CD14-positive monocyte (primary cell): Measurements from ENCODE around the gene TNNT2. TPM values are rescaled to one million over a fixed set of nuclear protein-coding genes. Genes with fewer than 3 reads are reported as not detected.
A peak's percentile ranks its signal among the peaks of the same experiment; 100 is the strongest.

Experiments
- DNase-seq, 3 donors: peaks; one replicate each; pipeline ENCODE4 v3.0.0-alpha.2; 2011 to 2022
- H2AFZ ChIP-seq: 2 replicates; pipeline ENCODE4 v1.6.0; 2012; ENCODE audit warnings: mild to moderate bottlenecking, low read depth, low read length, inconsistent platforms; ENCODE audit not compliant: insufficient read depth, poor library complexity, severe bottlenecking
- H3K27ac ChIP-seq, 2 donors: 1 replicate in 1 of 2; 2 replicates in 1 of 2; pipeline ENCODE4 v1.5.1; 2012 to 2013; ENCODE audit warnings: low read length in 2 of 2, control low read depth in 1 of 2, inconsistent platforms in 1 of 2, low read depth in 1 of 2, mild to moderate bottlenecking in 1 of 2
- H3K27me3 ChIP-seq, 2 donors: one replicate each; pipeline versions ENCODE4 v1.6.0 to v1.6.1; 2011 to 2013; ENCODE audit warnings: low read length in 2 of 2; ENCODE audit not compliant: control insufficient read depth in 2 of 2, insufficient read depth in 2 of 2
- H3K36me3 ChIP-seq, 2 donors: replicated peaks in 1 of 2; 1 replicate in 1 of 2; 2 replicates in 1 of 2; pipeline versions ENCODE4 v1.5.1 to v1.6.1; 2012 to 2013; ENCODE audit warnings: low read length in 2 of 2, control low read depth in 1 of 2, inconsistent platforms in 1 of 2, mild to moderate bottlenecking in 1 of 2; ENCODE audit not compliant: insufficient read depth in 2 of 2, control insufficient read depth in 1 of 2
- H3K4me1 ChIP-seq, 2 donors: 1 replicate in 1 of 2; 2 replicates in 1 of 2; pipeline versions ENCODE4 v1.5.1 to v1.6.1; 2012 to 2013; ENCODE audit warnings: low read length in 2 of 2, control low read depth in 1 of 2, inconsistent platforms in 1 of 2, mild to moderate bottlenecking in 1 of 2, moderate library complexity in 1 of 2; ENCODE audit not compliant: insufficient read depth in 2 of 2, control insufficient read depth in 1 of 2
- H3K4me2 ChIP-seq: replicated peaks from 2 replicates; pipeline ENCODE3; 2012; ENCODE audit warnings: low read length, moderate library complexity, mild to moderate bottlenecking; ENCODE audit not compliant: poor library complexity, severe bottlenecking; ENCODE audit errors: extremely low read depth
- H3K4me3 ChIP-seq, 3 experiments: fragments of 200-600 bp in 1 of 3; sonication (generic) in 1 of 3; replicated peaks in 1 of 3; 1 replicate in 2 of 3; 2 replicates in 1 of 3; pipeline ENCODE4 v1.5.1; 2011 to 2013; ENCODE audit warnings: low read length in 3 of 3, mild to moderate bottlenecking in 3 of 3, control low read depth in 2 of 3, low read depth in 2 of 3, inconsistent platforms in 1 of 3, moderate library complexity in 1 of 3
- H3K79me2 ChIP-seq: 2 replicates; pipeline ENCODE4 v1.6.0; 2012; ENCODE audit warnings: mild to moderate bottlenecking, control low read depth, inconsistent platforms, low read length, moderate library complexity; ENCODE audit not compliant: insufficient read depth
- H3K9ac ChIP-seq: 2 replicates; pipeline ENCODE4 v1.6.0; 2017; ENCODE audit warnings: low read length, mild to moderate bottlenecking; ENCODE audit not compliant: insufficient read depth, poor library complexity, severe bottlenecking
- H3K9me3 ChIP-seq, 2 donors: replicated peaks in 1 of 2; 1 replicate in 1 of 2; 2 replicates in 1 of 2; pipeline versions ENCODE4 v1.5.1 to v1.6.1; 2012 to 2013; ENCODE audit warnings: low read length in 2 of 2, control low read depth in 1 of 2; ENCODE audit not compliant: control insufficient read depth in 1 of 2, insufficient read depth in 1 of 2
- H4K20me1 ChIP-seq: 2 replicates; pipeline ENCODE4 v1.6.0; 2012; ENCODE audit warnings: mild to moderate bottlenecking, low read length, control low read depth, moderate library complexity; ENCODE audit not compliant: insufficient read depth
- H3K27ac Mint-ChIP-seq, 7 donors: one replicate each; pipeline ENCODE4 v1.8.0; 2020; ENCODE audit warnings: mild to moderate bottlenecking in 7 of 7, mixed read lengths in 7 of 7, moderate library complexity in 6 of 7, inconsistent platforms in 2 of 7
- H3K27me3 Mint-ChIP-seq, 3 donors: one replicate each; pipeline ENCODE4 v1.8.0; 2021 to 2022; ENCODE audit warnings: low read depth in 3 of 3, mild to moderate bottlenecking in 3 of 3, mixed read lengths in 3 of 3, moderate library complexity in 3 of 3, inconsistent platforms in 1 of 3
- H3K36me3 Mint-ChIP-seq, 2 donors: one replicate each; pipeline ENCODE4 v1.8.0; 2020; ENCODE audit warnings: mixed read lengths in 2 of 2, inconsistent platforms in 1 of 2, mild to moderate bottlenecking in 1 of 2
- H3K4me1 Mint-ChIP-seq: one replicate; pipeline ENCODE4 v1.8.0; 2020; ENCODE audit warnings: mild to moderate bottlenecking, mixed read lengths
- H3K4me3 Mint-ChIP-seq, 2 donors: one replicate each; pipeline ENCODE4 v1.8.0; 2020; ENCODE audit warnings: mild to moderate bottlenecking in 2 of 2, mixed read lengths in 2 of 2, moderate library complexity in 1 of 2
- H3K9me3 Mint-ChIP-seq, 7 donors: one replicate each; pipeline ENCODE4 v1.8.0; 2020 to 2022; ENCODE audit warnings: mixed read lengths in 7 of 7, mild to moderate bottlenecking in 6 of 7, moderate library complexity in 6 of 7, inconsistent platforms in 2 of 7
- WGBS: methylation state at CpG from one replicate; pipeline ENCODE4 v1.1.5; 2013; ENCODE audit warnings: missing lambda C conversion rate; ENCODE audit not compliant: insufficient coverage; 5-methylcytosine and 5-hydroxymethylcytosine counted together
- intact Hi-C, 2 donors: fragments of 100-400 bp; cut with micrococcal nuclease; formaldehyde crosslinking; loops; one replicate each; pipeline versions ENCODE4 v1.15.0 to v1.15.1; 2023
- polyA plus RNA-seq, 3 donors: library from polyadenylated mRNA; depleted of rRNA in 1 of 3; unstranded in 2 of 3; stranded (reverse) in 1 of 3; fragments of 300-500 nt in 2 of 3; fragments of >200 nt in 1 of 3; fragmentation: Illumina TruSeq in 2 of 3; gene quantifications; 1 replicate in 2 of 3; 2 replicates in 1 of 3; pipeline ENCODE4 v1.2.3, GENCODE V29; 2012 to 2021
- TF ChIP-seq, protein P1 (sequence below): fragments of 200-600 bp; IDR thresholded peaks from one replicate; pipeline ENCODE4 v1.8.0; 2022; ENCODE audit warnings: antibody characterized with exemption, mild to moderate bottlenecking

TNNT2 gene
- polyA plus RNA-seq, 3 donors, result not detected

DNA sequence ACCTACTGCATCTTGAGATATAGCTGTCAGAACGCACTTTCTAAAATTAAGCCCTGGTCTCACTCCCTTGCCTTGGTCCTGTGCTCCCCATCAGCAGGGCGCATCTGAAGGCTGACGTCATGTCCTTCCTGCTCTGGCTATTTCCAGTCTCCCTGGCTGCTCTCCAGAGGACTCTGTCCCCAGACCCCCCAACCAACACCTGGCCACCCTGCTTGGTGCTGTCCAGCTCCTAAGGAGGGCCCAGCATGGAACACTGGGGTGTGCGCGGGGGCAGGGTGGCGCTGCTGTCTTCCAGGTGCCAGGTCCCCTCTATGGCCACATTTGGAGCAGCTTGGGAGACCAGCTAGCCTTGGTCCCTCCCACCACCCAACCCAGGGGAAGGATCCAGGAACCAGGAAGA lies 8.3 kb downstream of the TNNT2 start:
- no peak overlapping the region for H3K4me2 ChIP-seq
- Mint-ChIP-seq H3K4me1 (no peaks in the 10 kb centered on the region), H3K27ac (no peak overlapping the region), H3K27me3 (peaks cover 7 to 16% (median 14%) of the 10 kb centered on the region in 3 donors), H3K9me3 (no peaks in the 10 kb centered on the region), H3K36me3 (no peaks in the 10 kb centered on the region), H3K4me3 (no peak overlapping the region)
- H4K20me1 ChIP-seq, result no peaks in the 10 kb centered on the region
- no peak for DNase-seq
- no peak overlapping the region for H3K9ac ChIP-seq
- no peak overlapping the region for H2AFZ ChIP-seq
- no peaks in the 10 kb centered on the region for H3K4me1 ChIP-seq
- WGBS, result 81% methylated on average over 6 of the region's 6 CpGs
- TF ChIP-seq, protein P1, sequence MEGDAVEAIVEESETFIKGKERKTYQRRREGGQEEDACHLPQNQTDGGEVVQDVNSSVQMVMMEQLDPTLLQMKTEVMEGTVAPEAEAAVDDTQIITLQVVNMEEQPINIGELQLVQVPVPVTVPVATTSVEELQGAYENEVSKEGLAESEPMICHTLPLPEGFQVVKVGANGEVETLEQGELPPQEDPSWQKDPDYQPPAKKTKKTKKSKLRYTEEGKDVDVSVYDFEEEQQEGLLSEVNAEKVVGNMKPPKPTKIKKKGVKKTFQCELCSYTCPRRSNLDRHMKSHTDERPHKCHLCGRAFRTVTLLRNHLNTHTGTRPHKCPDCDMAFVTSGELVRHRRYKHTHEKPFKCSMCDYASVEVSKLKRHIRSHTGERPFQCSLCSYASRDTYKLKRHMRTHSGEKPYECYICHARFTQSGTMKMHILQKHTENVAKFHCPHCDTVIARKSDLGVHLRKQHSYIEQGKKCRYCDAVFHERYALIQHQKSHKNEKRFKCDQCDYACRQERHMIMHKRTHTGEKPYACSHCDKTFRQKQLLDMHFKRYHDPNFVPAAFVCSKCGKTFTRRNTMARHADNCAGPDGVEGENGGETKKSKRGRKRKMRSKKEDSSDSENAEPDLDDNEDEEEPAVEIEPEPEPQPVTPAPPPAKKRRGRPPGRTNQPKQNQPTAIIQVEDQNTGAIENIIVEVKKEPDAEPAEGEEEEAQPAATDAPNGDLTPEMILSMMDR, result no peak
- H3K27me3 ChIP-seq, result no peaks in the 10 kb centered on the region
- H3K4me3 ChIP-seq, result no peak overlapping the region
- H3K79me2 ChIP-seq, result no peaks in the 10 kb centered on the region
- H3K27ac ChIP-seq, result no peak overlapping the region
- intact Hi-C loops, result no loop called here
- H3K36me3 ChIP-seq, result no peaks in the 10 kb centered on the region
- H3K9me3 ChIP-seq, result no peaks in the 10 kb centered on the region

DNA sequence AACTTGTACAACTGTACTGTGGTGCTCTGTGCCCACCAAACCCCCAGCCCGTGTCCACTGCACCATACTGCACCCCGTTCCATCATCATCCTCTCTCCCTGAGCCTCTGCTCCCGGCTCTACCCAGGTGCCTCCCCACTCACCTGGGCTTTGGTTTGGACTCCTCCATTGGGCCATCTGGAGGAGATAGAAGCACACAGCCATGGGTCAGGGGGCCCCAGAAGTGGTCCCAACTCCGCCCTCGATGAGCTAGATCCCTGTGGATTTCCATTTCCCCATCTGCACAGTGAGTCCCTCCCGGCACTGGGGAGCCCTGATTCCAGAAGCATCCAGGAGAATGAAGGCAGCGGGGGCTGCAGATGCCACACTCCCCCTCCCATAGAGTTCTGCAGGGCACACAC lies 10.8 kb downstream of the TNNT2 start:
- no peaks in the 10 kb centered on the region for H3K36me3 Mint-ChIP-seq
- no peaks in the 10 kb centered on the region for H3K4me1 Mint-ChIP-seq
- TF ChIP-seq, protein P1, result no peak
- intact Hi-C loops, result no loop called here
- H3K4me3 ChIP-seq, result no peak overlapping the region
- no peak overlapping the region for H3K4me3 Mint-ChIP-seq
- H3K9me3 Mint-ChIP-seq, result peaks cover 0 to 1% (median 0%) of the 10 kb centered on the region in 7 donors
- no peaks in the 10 kb centered on the region for H3K4me1 ChIP-seq
- no peaks in the 10 kb centered on the region for H3K79me2 ChIP-seq
- peak overlapping the region in 1 of 7 donors; percentile 44 for H3K27ac Mint-ChIP-seq
- DNase-seq, result no peak
- H3K36me3 ChIP-seq, result no peaks in the 10 kb centered on the region
- H4K20me1 ChIP-seq, result no peaks in the 10 kb centered on the region
- peaks cover 7 to 15% (median 9%) of the 10 kb centered on the region in 3 donors for H3K27me3 Mint-ChIP-seq
- H3K9ac ChIP-seq, result no peak overlapping the region
- no peak overlapping the region for H3K4me2 ChIP-seq
- H3K27me3 ChIP-seq, result no peaks in the 10 kb centered on the region
- H2AFZ ChIP-seq, result no peak overlapping the region
- H3K9me3 ChIP-seq, result no peaks in the 10 kb centered on the region
- 82% methylated on average over 7 of the region's 7 CpGs for WGBS
- no peak overlapping the region for H3K27ac ChIP-seq
